KMS-11 (cell line): Measurements from ENCODE around the gene SUGP2.

Experiments
- H2AFZ ChIP-seq: fragments of 200-600 bp; sonication (generic); 2 replicates; pipeline ENCODE4 v1.6.1; 2016; ENCODE audit warnings: antibody characterized with exemption, mixed run types, low read depth
- H3K27ac ChIP-seq: fragments of 200-600 bp; sonication (generic); 2 replicates; pipeline ENCODE4 v1.6.1; 2016; ENCODE audit warnings: mild to moderate bottlenecking, mixed run types
- H3K27me3 ChIP-seq: fragments of 200-600 bp; sonication (generic); 2 replicates; pipeline ENCODE4 v1.6.1; 2017; ENCODE audit warnings: mild to moderate bottlenecking, low read depth, mixed run types, moderate library complexity; ENCODE audit not compliant: insufficient read depth
- H3K36me3 ChIP-seq: fragments of 200-600 bp; sonication (generic); 2 replicates; pipeline ENCODE4 v1.6.1; 2017; ENCODE audit warnings: mild to moderate bottlenecking, mixed run types; ENCODE audit not compliant: insufficient read depth
- H3K4me1 ChIP-seq: fragments of 200-600 bp; sonication (generic); 2 replicates; pipeline ENCODE4 v1.6.1; 2016; ENCODE audit warnings: mild to moderate bottlenecking, low read depth, mixed run types; ENCODE audit not compliant: poor library complexity, severe bottlenecking
- H3K4me2 ChIP-seq: fragments of 200-600 bp; sonication (generic); 2 replicates; pipeline ENCODE4 v1.7.0; 2016; ENCODE audit warnings: mild to moderate bottlenecking, mixed run types
- H3K4me3 ChIP-seq: fragments of 200-600 bp; sonication (generic); IDR thresholded peaks from 2 replicates; pipeline ENCODE4 v1.6.1; 2017; ENCODE audit warnings: low read depth, low read length, mixed read lengths; ENCODE audit not compliant: insufficient read depth
- H3K79me2 ChIP-seq: fragments of 200-600 bp; sonication (generic); 2 replicates; pipeline ENCODE4 v1.6.1; 2016; ENCODE audit warnings: low read depth, mixed run types; ENCODE audit not compliant: insufficient read depth
- H3K9ac ChIP-seq: fragments of 200-600 bp; sonication (generic); 2 replicates; pipeline ENCODE4 v1.6.1; 2016; ENCODE audit warnings: mild to moderate bottlenecking, mixed run types
- H4K20me1 ChIP-seq: fragments of 200-600 bp; sonication (generic); 2 replicates; pipeline ENCODE4 v1.6.1; 2016; ENCODE audit warnings: mild to moderate bottlenecking, mixed run types; ENCODE audit not compliant: insufficient read depth
- TF ChIP-seq, protein P1 (sequence below): fragments of 200-600 bp; sonication (generic); conservative IDR thresholded peaks from 2 replicates; pipeline ENCODE4 v1.6.1; 2017; ENCODE audit warnings: low read depth, mild to moderate bottlenecking, antibody characterized with exemption, low read length, moderate library complexity, mixed read lengths

Gene SUGP2

DNA sequence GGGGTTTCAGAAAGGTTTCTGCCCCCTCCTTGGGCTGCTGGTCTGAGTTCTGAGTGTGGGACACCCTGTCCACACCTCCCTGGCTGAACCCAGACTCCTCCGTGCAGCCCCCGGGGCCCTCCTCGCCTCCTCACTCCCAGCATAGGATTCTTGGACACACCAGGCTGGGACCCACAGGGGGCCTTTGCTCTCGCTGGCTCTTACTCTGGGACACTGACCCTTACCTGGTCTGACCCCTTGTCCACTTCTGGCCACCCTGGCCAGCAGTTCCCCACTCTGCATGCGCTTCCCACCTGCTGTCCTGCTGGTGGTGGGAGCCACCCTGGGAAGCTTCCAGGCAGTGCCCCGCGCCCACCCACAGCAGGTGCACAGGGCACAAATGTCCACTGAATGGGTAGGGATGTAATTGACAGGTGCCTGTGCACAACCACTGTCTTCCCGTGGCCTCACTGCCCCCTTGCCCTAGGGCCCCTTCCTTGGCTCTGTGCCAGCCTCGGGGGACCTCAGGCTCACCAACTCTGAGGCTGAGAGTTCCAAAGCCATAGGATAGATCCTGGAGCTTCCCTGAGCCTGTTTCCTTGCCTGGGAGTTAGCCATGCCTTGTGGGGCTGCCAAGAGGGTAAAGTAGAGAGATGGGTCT is 23.4 kb upstream of the SUGP2 start:
- TF ChIP-seq, protein P1, sequence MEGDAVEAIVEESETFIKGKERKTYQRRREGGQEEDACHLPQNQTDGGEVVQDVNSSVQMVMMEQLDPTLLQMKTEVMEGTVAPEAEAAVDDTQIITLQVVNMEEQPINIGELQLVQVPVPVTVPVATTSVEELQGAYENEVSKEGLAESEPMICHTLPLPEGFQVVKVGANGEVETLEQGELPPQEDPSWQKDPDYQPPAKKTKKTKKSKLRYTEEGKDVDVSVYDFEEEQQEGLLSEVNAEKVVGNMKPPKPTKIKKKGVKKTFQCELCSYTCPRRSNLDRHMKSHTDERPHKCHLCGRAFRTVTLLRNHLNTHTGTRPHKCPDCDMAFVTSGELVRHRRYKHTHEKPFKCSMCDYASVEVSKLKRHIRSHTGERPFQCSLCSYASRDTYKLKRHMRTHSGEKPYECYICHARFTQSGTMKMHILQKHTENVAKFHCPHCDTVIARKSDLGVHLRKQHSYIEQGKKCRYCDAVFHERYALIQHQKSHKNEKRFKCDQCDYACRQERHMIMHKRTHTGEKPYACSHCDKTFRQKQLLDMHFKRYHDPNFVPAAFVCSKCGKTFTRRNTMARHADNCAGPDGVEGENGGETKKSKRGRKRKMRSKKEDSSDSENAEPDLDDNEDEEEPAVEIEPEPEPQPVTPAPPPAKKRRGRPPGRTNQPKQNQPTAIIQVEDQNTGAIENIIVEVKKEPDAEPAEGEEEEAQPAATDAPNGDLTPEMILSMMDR: no peak
- Histone ChIP-seq H3K27ac (no peak overlapping the region), H3K9ac (no peak overlapping the region), H3K4me1 (no peaks in the 10 kb centered on the region), H3K4me2 (no peak overlapping the region), H4K20me1 (no peaks in the 10 kb centered on the region), H3K79me2 (no peaks in the 10 kb centered on the region), H3K4me3 (no peak overlapping the region), H2AFZ (no peak overlapping the region), H3K36me3 (no peaks in the 10 kb centered on the region), H3K27me3 (no peaks in the 10 kb centered on the region)

GRCh38 chr19:19055701-19056100 is 22.4 kb upstream of the SUGP2 start:
- H3K9ac ChIP-seq: no peak overlapping the region
- no peaks in the 10 kb centered on the region for H4K20me1 ChIP-seq
- H3K36me3 ChIP-seq: no peaks in the 10 kb centered on the region
- no peak overlapping the region for H3K27ac ChIP-seq
- H3K4me2 ChIP-seq: no peak overlapping the region
- no peaks in the 10 kb centered on the region for H3K79me2 ChIP-seq
- H3K4me1 ChIP-seq: no peaks in the 10 kb centered on the region
- no peak overlapping the region for H2AFZ ChIP-seq
- H3K4me3 ChIP-seq: no peak overlapping the region
- TF ChIP-seq, protein P1: no peak
- H3K27me3 ChIP-seq: no peaks in the 10 kb centered on the region

DNA sequence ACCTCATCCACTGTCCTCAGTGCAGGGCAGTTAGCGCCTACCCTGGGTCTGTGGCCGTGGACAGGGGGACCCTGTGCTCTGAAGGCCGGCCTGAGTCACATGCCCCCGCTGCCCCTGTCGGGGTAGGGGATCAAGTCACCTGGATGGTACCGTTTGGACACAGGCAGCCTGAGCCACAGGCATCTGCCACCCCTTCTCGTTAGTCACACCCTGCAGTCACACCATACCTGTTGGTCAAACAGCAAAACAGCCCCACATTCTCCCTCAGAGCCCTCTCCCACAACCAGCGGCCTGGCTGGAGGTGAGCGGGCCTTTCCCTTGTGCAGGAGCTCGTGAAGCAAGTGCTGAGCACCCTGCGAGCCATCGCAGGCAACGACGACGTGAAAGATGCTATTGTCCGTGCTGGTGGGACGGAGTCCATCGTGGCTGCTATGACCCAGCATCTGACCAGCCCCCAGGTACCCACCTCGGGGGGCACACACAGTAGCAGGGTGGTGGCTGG is 21.7 kb upstream of the SUGP2 start:
- no peaks in the 10 kb centered on the region for H3K36me3 ChIP-seq

GRCh38 chr19:19054315-19054938 is 21.1 kb upstream of the SUGP2 start:
- Histone ChIP-seq H3K9ac (no peak overlapping the region), H4K20me1 (no peaks in the 10 kb centered on the region), H2AFZ (no peak overlapping the region), H3K36me3 (no peaks in the 10 kb centered on the region; the same call in 1 of the 2 replicates), H3K79me2 (no peaks in the 10 kb centered on the region), H3K4me3 (no peak overlapping the region), H3K27me3 (no peaks in the 10 kb centered on the region), H3K4me2 (no peak overlapping the region), H3K4me1 (no peaks in the 10 kb centered on the region), H3K27ac (no peak overlapping the region)
- TF ChIP-seq, protein P1: no peak

More for the DNA sequence above, 21.7 kb upstream of the SUGP2 start:
- Histone ChIP-seq H3K4me1 (no peaks in the 10 kb centered on the region), H2AFZ (no peak overlapping the region), H3K27ac (no peak overlapping the region), H4K20me1 (no peaks in the 10 kb centered on the region), H3K9ac (no peak overlapping the region), H3K27me3 (no peaks in the 10 kb centered on the region), H3K79me2 (no peaks in the 10 kb centered on the region), H3K4me2 (no peak overlapping the region), H3K4me3 (no peak overlapping the region)
- TF ChIP-seq, protein P1: no peak
